ENCODE data around the gene PTPRF. TPM values are rescaled to one million over a fixed set of nuclear protein-coding genes. Genes with fewer than 3 reads are reported as not detected.

The PTPRF gene
- total and polyA plus RNA-seq, 4 donors = 41.2 to 241 (median 85.6) TPM

DNA sequence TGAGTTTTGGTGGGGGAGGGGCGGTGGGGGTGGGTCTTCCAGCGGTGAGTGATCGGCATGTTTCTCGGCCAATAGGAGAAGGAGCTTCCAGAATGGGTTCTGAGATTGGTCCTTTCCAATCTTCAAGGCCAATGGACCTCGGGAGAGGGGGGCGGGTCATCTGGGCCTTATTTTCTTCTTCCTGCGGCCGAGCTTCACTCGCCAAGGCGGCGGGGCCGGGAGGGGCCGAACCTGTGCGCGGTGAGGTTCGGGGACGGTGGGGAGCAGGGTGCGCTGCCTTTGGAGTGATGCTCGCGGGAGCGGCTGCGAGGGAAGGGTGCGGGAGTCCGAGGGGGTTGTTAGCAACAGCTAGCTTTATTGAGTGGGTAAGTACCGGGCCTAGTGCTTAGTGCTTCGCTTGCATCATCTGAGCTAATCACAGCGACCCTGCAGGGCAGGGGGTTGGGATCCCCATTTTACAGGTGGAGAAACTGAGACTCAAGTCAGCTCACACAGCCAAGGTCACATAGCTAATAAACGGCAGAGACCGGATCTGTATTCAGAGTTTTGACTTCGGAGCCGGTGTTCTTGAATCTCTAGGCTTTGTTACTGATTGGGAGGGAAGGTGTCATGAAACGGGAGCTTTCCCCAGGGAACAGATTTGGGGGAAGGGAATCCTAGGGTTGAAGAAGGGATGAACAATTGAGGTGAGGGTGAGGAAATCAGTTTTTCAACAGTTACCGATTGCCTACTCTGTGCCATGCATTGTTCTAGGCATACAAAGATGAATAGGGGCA, 119.8 kb downstream of the PTPRF start:
- DNase-seq (ENCODE audit: low spot score) = peak; percentile 94
- Histone ChIP-seq H3K27me3 (ENCODE audit: control insufficient read depth in 4 of 4, insufficient read depth in 4 of 4, low read length in 3 of 4) (no peaks in the 10 kb centered on the region), H3K4me3 (ENCODE audit: low read depth in 1 of 3, low read length in 3 of 3) (peak overlapping the region; percentile 84 to 95 (median 89)), H3K4me1 (ENCODE audit: control insufficient read depth in 4 of 4, insufficient read depth in 4 of 4, low read length in 3 of 4) (peaks cover 5 to 35% (median 25%) of the 10 kb centered on the region in 4 donors), H3K9me3 (ENCODE audit: control insufficient read depth in 4 of 4, low read length in 3 of 4) (no peaks in the 10 kb centered on the region), H3K36me3 (ENCODE audit: control insufficient read depth in 4 of 4, insufficient read depth in 3 of 4, low read depth in 1 of 4, low read length in 3 of 4) (peaks cover 1 to 17% (median 14%) of the 10 kb centered on the region in 4 donors), H3K27ac (ENCODE audit: low read depth in 1 of 2, low read length in 2 of 2) (peak overlapping the region; percentile 82 to 96), H3K9ac (ENCODE audit: low read depth in 1 of 2, low read length in 2 of 2) (peak overlapping the region; percentile 80 to 94)
- under 1% methylated on average over 33 of the region's 33 CpGs for WGBS
- TF ChIP-seq GABPA (IDR thresholded peaks at IDR 0.05 in 1 of 2, conservative IDR thresholded peaks at IDR 0.05 in 1 of 2) (no peak), REST (IDR thresholded peaks at IDR 0.05) (peak; percentile 83), HNF4A (conservative IDR thresholded peaks at IDR 0.05) (peak in 1 of 2 donors; percentile 31), FOXA1 (IDR thresholded peaks at IDR 0.05) (no peak), TAF1 (conservative IDR thresholded peaks at IDR 0.05) (peak; percentile 71), RAD21 (IDR thresholded peaks at IDR 0.05) (no peak), EGR1 (IDR thresholded peaks at IDR 0.05; ENCODE audit: low read depth in 2 of 2) (no peak), HNF4G (IDR thresholded peaks at IDR 0.05) (no peak)
- TF ChIP-seq, protein P1, sequence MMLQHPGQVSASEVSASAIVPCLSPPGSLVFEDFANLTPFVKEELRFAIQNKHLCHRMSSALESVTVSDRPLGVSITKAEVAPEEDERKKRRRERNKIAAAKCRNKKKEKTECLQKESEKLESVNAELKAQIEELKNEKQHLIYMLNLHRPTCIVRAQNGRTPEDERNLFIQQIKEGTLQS (IDR thresholded peaks at IDR 0.05) = peak; percentile 35

GRCh38 chr1:43651188-43651587, 120.5 kb downstream of the PTPRF start:
- WGBS = 36% methylated on average over 6 of the region's 6 CpGs
- Histone ChIP-seq H3K36me3 (ENCODE audit: control insufficient read depth in 4 of 4, insufficient read depth in 3 of 4, low read depth in 1 of 4, low read length in 3 of 4) (peaks cover 1 to 22% (median 20%) of the 10 kb centered on the region in 4 donors), H3K4me3 (ENCODE audit: low read depth in 1 of 3, low read length in 3 of 3) (peak overlapping the region; percentile 84 to 95 (median 89)), H3K9me3 (ENCODE audit: control insufficient read depth in 4 of 4, low read length in 3 of 4) (no peaks in the 10 kb centered on the region), H3K27me3 (ENCODE audit: control insufficient read depth in 4 of 4, insufficient read depth in 4 of 4, low read length in 3 of 4) (no peaks in the 10 kb centered on the region), H3K27ac (ENCODE audit: low read depth in 1 of 2, low read length in 2 of 2) (no peak overlapping the region), H3K9ac (ENCODE audit: low read depth in 1 of 2, low read length in 2 of 2) (peak overlapping the region; percentile 29 to 94), H3K4me1 (ENCODE audit: control insufficient read depth in 4 of 4, insufficient read depth in 4 of 4, low read length in 3 of 4) (peaks cover 5 to 35% (median 25%) of the 10 kb centered on the region in 4 donors)
- TF ChIP-seq REST (IDR thresholded peaks at IDR 0.05) (no peak), RAD21 (IDR thresholded peaks at IDR 0.05) (no peak), ZBTB33 (IDR thresholded peaks at IDR 0.05) (no peak), FOXA2 (IDR thresholded peaks at IDR 0.05) (no peak), MAX (IDR thresholded peaks at IDR 0.05) (no peak), HNF4G (IDR thresholded peaks at IDR 0.05) (no peak), RXRA (IDR thresholded peaks at IDR 0.05) (no peak), YY1 (IDR thresholded peaks at IDR 0.05) (no peak), TAF1 (conservative IDR thresholded peaks at IDR 0.05) (no peak), SP1 (IDR thresholded peaks at IDR 0.05) (no peak), JUND (IDR thresholded peaks at IDR 0.05) (no peak)
- TF ChIP-seq, protein P1 (IDR thresholded peaks at IDR 0.05) = no peak
- TF ChIP-seq, protein P2, sequence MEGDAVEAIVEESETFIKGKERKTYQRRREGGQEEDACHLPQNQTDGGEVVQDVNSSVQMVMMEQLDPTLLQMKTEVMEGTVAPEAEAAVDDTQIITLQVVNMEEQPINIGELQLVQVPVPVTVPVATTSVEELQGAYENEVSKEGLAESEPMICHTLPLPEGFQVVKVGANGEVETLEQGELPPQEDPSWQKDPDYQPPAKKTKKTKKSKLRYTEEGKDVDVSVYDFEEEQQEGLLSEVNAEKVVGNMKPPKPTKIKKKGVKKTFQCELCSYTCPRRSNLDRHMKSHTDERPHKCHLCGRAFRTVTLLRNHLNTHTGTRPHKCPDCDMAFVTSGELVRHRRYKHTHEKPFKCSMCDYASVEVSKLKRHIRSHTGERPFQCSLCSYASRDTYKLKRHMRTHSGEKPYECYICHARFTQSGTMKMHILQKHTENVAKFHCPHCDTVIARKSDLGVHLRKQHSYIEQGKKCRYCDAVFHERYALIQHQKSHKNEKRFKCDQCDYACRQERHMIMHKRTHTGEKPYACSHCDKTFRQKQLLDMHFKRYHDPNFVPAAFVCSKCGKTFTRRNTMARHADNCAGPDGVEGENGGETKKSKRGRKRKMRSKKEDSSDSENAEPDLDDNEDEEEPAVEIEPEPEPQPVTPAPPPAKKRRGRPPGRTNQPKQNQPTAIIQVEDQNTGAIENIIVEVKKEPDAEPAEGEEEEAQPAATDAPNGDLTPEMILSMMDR (IDR thresholded peaks at IDR 0.05; ENCODE audit: low read depth, low read length, missing input control) = no peak
- DNase-seq (ENCODE audit: low spot score) = no peak
